Nephron progenitor cell (in vitro differentiated cells): Measurements from ENCODE around the gene RHOJ.

Source experiments
- DNase-seq: peaks from one replicate; pipeline ENCODE4 v3.0.0; 2021
- H3K27ac Mint-ChIP-seq: 2 replicates; pipeline ENCODE4 v1.8.0; 2021; ENCODE audit warnings: mild to moderate bottlenecking, moderate library complexity, mixed read lengths
- H3K27me3 Mint-ChIP-seq: 2 replicates; pipeline ENCODE4 v1.8.0; 2021; ENCODE audit warnings: mild to moderate bottlenecking, low read depth, mixed read lengths; ENCODE audit not compliant: poor library complexity
- H3K36me3 Mint-ChIP-seq: 2 replicates; pipeline ENCODE4 v1.8.0; 2021; ENCODE audit warnings: low read depth, mixed read lengths
- H3K4me1 Mint-ChIP-seq: 2 replicates; pipeline ENCODE4 v1.8.0; 2021; ENCODE audit warnings: mixed read lengths
- H3K4me3 Mint-ChIP-seq: 2 replicates; pipeline ENCODE4 v1.8.0; 2021; ENCODE audit warnings: mild to moderate bottlenecking, moderate library complexity, mixed read lengths
- H3K9me3 Mint-ChIP-seq: 2 replicates; pipeline ENCODE4 v1.8.0; 2021; ENCODE audit warnings: mild to moderate bottlenecking, moderate library complexity, mixed read lengths
- CTCF ChIP-seq: fragments of 200-600 bp; sonication (generic); IDR thresholded peaks from 2 replicates; pipeline ENCODE4 v1.5.0; 2021; ENCODE audit warnings: antibody characterized with exemption

Gene RHOJ

GRCh38 chr14:63282997-63283883, 79.0 kb downstream of the RHOJ start:
- Mint-ChIP-seq H3K36me3 (no peaks in the 10 kb centered on the region), H3K4me3 (no peak overlapping the region)

GRCh38 chr14:63283884-63284248, 79.6 kb downstream of the RHOJ start:
- Mint-ChIP-seq H3K27ac (no peak overlapping the region), H3K4me3 (no peak overlapping the region)

More at GRCh38 chr14:63282997-63283883, 79.0 kb downstream of the RHOJ start:
- Mint-ChIP-seq H3K9me3 (no peaks in the 10 kb centered on the region), H3K27ac (no peak overlapping the region), H3K4me1 (no peaks in the 10 kb centered on the region), H3K27me3 (no peaks in the 10 kb centered on the region)
- no peak for DNase-seq
- no peak for TF ChIP-seq CTCF

GRCh38 chr14:63286071-63286470, 81.8 kb downstream of the RHOJ start:
- no peaks in the 10 kb centered on the region for H3K36me3 Mint-ChIP-seq
- no peak overlapping the region for H3K4me3 Mint-ChIP-seq
- no peak overlapping the region for H3K27ac Mint-ChIP-seq
- H3K4me1 Mint-ChIP-seq: peaks cover 4% of the 10 kb centered on the region
- DNase-seq: no peak
- H3K27me3 Mint-ChIP-seq: no peaks in the 10 kb centered on the region
- no peak for TF ChIP-seq CTCF
- no peaks in the 10 kb centered on the region for H3K9me3 Mint-ChIP-seq

More at GRCh38 chr14:63283884-63284248, 79.6 kb downstream of the RHOJ start:
- DNase-seq: no peak
- Mint-ChIP-seq H3K36me3 (no peaks in the 10 kb centered on the region), H3K27me3 (no peaks in the 10 kb centered on the region), H3K9me3 (no peaks in the 10 kb centered on the region), H3K4me1 (no peaks in the 10 kb centered on the region)
- TF ChIP-seq CTCF: no peak

GRCh38 chr14:63287666-63288483, 83.6 kb downstream of the RHOJ start:
- DNase-seq: no peak
- H3K36me3 Mint-ChIP-seq: no peaks in the 10 kb centered on the region
- no peaks in the 10 kb centered on the region for H3K9me3 Mint-ChIP-seq
- H3K27ac Mint-ChIP-seq: no peak overlapping the region
- TF ChIP-seq CTCF: no peak
- H3K4me3 Mint-ChIP-seq: no peak overlapping the region
- H3K27me3 Mint-ChIP-seq: no peaks in the 10 kb centered on the region
- peaks cover 9% of the 10 kb centered on the region for H3K4me1 Mint-ChIP-seq

- no peak for TF ChIP-seq CTCF
- no peaks in the 10 kb centered on the region for H3K36me3 Mint-ChIP-seq
- no peak overlapping the region for H3K27ac Mint-ChIP-seq
- H3K9me3 Mint-ChIP-seq: no peaks in the 10 kb centered on the region
- peaks cover 9% of the 10 kb centered on the region for H3K4me1 Mint-ChIP-seq
- no peak for DNase-seq
- no peaks in the 10 kb centered on the region for H3K27me3 Mint-ChIP-seq
- no peak overlapping the region for H3K4me3 Mint-ChIP-seq
Observed at GRCh38 chr14:63288853-63289252, 84.6 kb downstream of the RHOJ start.
